IMR-90 (cell line): ENCODE data around the gene MBTPS1. TPM values are rescaled to one million over a fixed set of nuclear protein-coding genes. Genes with fewer than 3 reads are reported as not detected.

Source experiments
- ATAC-seq: fragments of 200-7000 bp; cut with Tn5 transposase; 2 replicates; pipeline ENCODE4 v1.9.1; 2020; ENCODE audit warnings: low read depth, mild to moderate bottlenecking, moderate library complexity
- BruUV-seq: library from RNA; stranded (reverse); fragments of 400-500 nt; replicated peaks from 2 replicates; lab custom pipeline; 2021; lab: Mats Ljungman, UMichigan
- CTCF ChIA-PET: fragments of 300-600 bp; formaldehyde crosslinking; extraction: SDS; loops from one replicate; lab custom pipeline; 2021; ENCODE audit warnings: antibody characterized with exemption; lab: Yijun Ruan, JAX
- POLR2A ChIA-PET: fragments of 300-600 bp; sonication (Branson Sonifier 250); formaldehyde crosslinking; loops from one replicate; lab custom pipeline; 2022; ENCODE audit warnings: antibody characterized with exemption; ENCODE audit not compliant: unreplicated experiment; lab: Charles Lee
- DNase-seq: peaks from one replicate; pipeline ENCODE4 v3.0.0; 2013
- H2AFZ ChIP-seq: replicated peaks from 2 replicates; pipeline ENCODE3; 2013; ENCODE audit warnings: low read length, mild to moderate bottlenecking; ENCODE audit not compliant: poor library complexity
- H2AK5ac ChIP-seq: 2 replicates; pipeline ENCODE4 v1.6.1; 2013; ENCODE audit warnings: low read depth, low read length, inconsistent platforms
- H2AK9ac ChIP-seq: replicated peaks from 2 replicates; pipeline ENCODE3; 2013; ENCODE audit warnings: mild to moderate bottlenecking, low read depth, low read length, moderate library complexity; ENCODE audit not compliant: poor library complexity
- H2BK120ac ChIP-seq: 2 replicates; pipeline ENCODE4 v1.6.1; 2013; ENCODE audit warnings: low read depth, low read length, inconsistent platforms
- H2BK15ac ChIP-seq: 3 replicates; pipeline ENCODE4 v1.6.1; 2013; ENCODE audit warnings: low read depth, low read length, inconsistent platforms
- H2BK20ac ChIP-seq: 2 replicates; pipeline ENCODE4 v1.6.1; 2013; ENCODE audit warnings: low read depth, mild to moderate bottlenecking, inconsistent platforms, low read length, moderate library complexity
- H2BK5ac ChIP-seq: 2 replicates; pipeline ENCODE4 v1.6.1; 2013; ENCODE audit warnings: mild to moderate bottlenecking, low read depth, low read length, inconsistent platforms; ENCODE audit not compliant: poor library complexity, severe bottlenecking
- H3K14ac ChIP-seq: replicated peaks from 2 replicates; pipeline ENCODE4 v1.6.1; 2013; ENCODE audit warnings: low read depth, low read length, inconsistent platforms
- H3K18ac ChIP-seq: 2 replicates; pipeline ENCODE4 v1.6.1; 2013; ENCODE audit warnings: low read depth, low read length, control low read depth
- H3K23ac ChIP-seq: 2 replicates; pipeline ENCODE4 v1.6.1; 2013; ENCODE audit warnings: low read depth, low read length, inconsistent platforms
- H3K27ac ChIP-seq: 2 replicates; pipeline ENCODE4 v1.5.1; 2013; ENCODE audit warnings: mild to moderate bottlenecking, control low read depth, low read length; ENCODE audit not compliant: insufficient read depth
- H3K27me3 ChIP-seq: 2 replicates; pipeline ENCODE4 v1.6.1; 2013; ENCODE audit warnings: low read length; ENCODE audit not compliant: control insufficient read depth, insufficient read depth
- H3K36me3 ChIP-seq: 2 replicates; pipeline ENCODE4 v1.6.1; 2013; ENCODE audit warnings: low read length, mixed read lengths; ENCODE audit not compliant: control insufficient read depth, insufficient read depth
- H3K4ac ChIP-seq: 2 replicates; pipeline ENCODE4 v1.6.1; 2013; ENCODE audit warnings: low read depth, low read length, inconsistent platforms
- H3K4me1 ChIP-seq: 2 replicates; pipeline ENCODE4 v1.6.1; 2013; ENCODE audit warnings: low read length, mixed read lengths; ENCODE audit not compliant: control insufficient read depth, insufficient read depth
- H3K4me2 ChIP-seq: 2 replicates; pipeline ENCODE4 v1.6.1; 2013; ENCODE audit warnings: low read depth, mild to moderate bottlenecking, control low read depth, low read length, moderate library complexity
- H3K4me3 ChIP-seq: 2 replicates; pipeline ENCODE4 v1.5.1; 2013; ENCODE audit warnings: low read depth, mild to moderate bottlenecking, control low read depth, low read length, moderate library complexity; ENCODE audit not compliant: insufficient read depth
- H3K56ac ChIP-seq: 2 replicates; pipeline ENCODE4 v1.6.1; 2013; ENCODE audit warnings: low read length, inconsistent platforms; ENCODE audit not compliant: insufficient read depth; ENCODE audit errors: extremely low read depth
- H3K79me1 ChIP-seq, 2 experiments: 2 replicates each; pipeline ENCODE4 v1.6.1; 2013; ENCODE audit warnings: low read length in 2 of 2, inconsistent platforms in 1 of 2, low read depth in 1 of 2
- H3K9ac ChIP-seq: 2 replicates; pipeline ENCODE4 v1.6.1; 2013; ENCODE audit warnings: low read depth, low read length, control low read depth
- H3K9me1 ChIP-seq: 2 replicates; pipeline ENCODE4 v1.6.1; 2013; ENCODE audit warnings: low read length, inconsistent platforms; ENCODE audit not compliant: insufficient read depth
- H3K9me3 ChIP-seq: 2 replicates; pipeline ENCODE4 v1.6.1; 2013; ENCODE audit warnings: low read length; ENCODE audit not compliant: control insufficient read depth, insufficient read depth
- H4K20me1 ChIP-seq: 2 replicates; pipeline ENCODE4 v1.6.1; 2013; ENCODE audit warnings: low read length, inconsistent platforms; ENCODE audit not compliant: insufficient read depth
- H4K5ac ChIP-seq: 2 replicates; pipeline ENCODE4 v1.6.1; 2013; ENCODE audit warnings: mild to moderate bottlenecking, low read depth, low read length, control low read depth
- H4K8ac ChIP-seq, 2 experiments: 2 replicates each; pipeline ENCODE4 v1.6.1; 2013; ENCODE audit warnings: low read depth in 2 of 2, low read length in 2 of 2, control low read depth in 1 of 2, inconsistent platforms in 1 of 2
- H4K91ac ChIP-seq: 2 replicates; pipeline ENCODE4 v1.6.1; 2013; ENCODE audit warnings: low read depth, low read length, inconsistent platforms; ENCODE audit not compliant: insufficient read depth
- BHLHE40 ChIP-seq: fragments of 150-350 bp; IDR thresholded peaks from 2 replicates; pipeline ENCODE4 v1.6.1; 2016; ENCODE audit warnings: mild to moderate bottlenecking, low read depth, low read length
- CEBPB ChIP-seq: IDR thresholded peaks from 2 replicates; pipeline ENCODE4 v1.6.1; 2012; ENCODE audit warnings: low read depth, low read length, improper control_type of control experiment
- CHD1 ChIP-seq: IDR thresholded peaks from 2 replicates; pipeline ENCODE4 v1.6.1; 2012; ENCODE audit warnings: low read depth, low read length, improper control_type of control experiment
- CTCF ChIP-seq: conservative IDR thresholded peaks from 2 replicates; pipeline ENCODE4 v1.5.1; 2012; ENCODE audit warnings: mild to moderate bottlenecking, low read depth, low read length, improper control_type of control experiment
- ELK1 ChIP-seq: fragments of 150-350 bp; IDR thresholded peaks from 2 replicates; pipeline ENCODE4 v1.6.1; 2016; ENCODE audit warnings: low read depth, mild to moderate bottlenecking, low read length, moderate library complexity, borderline replicate concordance
- FOS ChIP-seq: fragments of 150-350 bp; IDR thresholded peaks from 2 replicates; pipeline ENCODE4 v1.6.1; 2016; ENCODE audit warnings: low read depth, low read length
- MAZ ChIP-seq: IDR thresholded peaks from 2 replicates; pipeline ENCODE4 v1.6.1; 2012; ENCODE audit warnings: low read depth, mild to moderate bottlenecking, low read length, improper control_type of control experiment, moderate library complexity, borderline replicate concordance
- MXI1 ChIP-seq: IDR thresholded peaks from 2 replicates; pipeline ENCODE4 v1.6.1; 2012; ENCODE audit warnings: low read depth, mild to moderate bottlenecking, low read length, moderate library complexity, borderline replicate concordance
- NFE2L2 ChIP-seq: fragments of 150-350 bp; IDR thresholded peaks from 2 replicates; pipeline ENCODE4 v1.6.1; 2016; ENCODE audit warnings: low read depth, mild to moderate bottlenecking, low read length
- POLR2A ChIP-seq: IDR thresholded peaks from 2 replicates; pipeline ENCODE4 v1.6.1; 2012; ENCODE audit warnings: mild to moderate bottlenecking, low read depth, low read length
- RAD21 ChIP-seq: IDR thresholded peaks from 2 replicates; pipeline ENCODE4 v1.6.1; 2012; ENCODE audit warnings: low read length, improper control_type of control experiment
- RCOR1 ChIP-seq: IDR thresholded peaks from 2 replicates; pipeline ENCODE4 v1.6.1; 2012; ENCODE audit warnings: mild to moderate bottlenecking, low read length, improper control_type of control experiment; ENCODE audit not compliant: insufficient replicate concordance
- RFX5 ChIP-seq: IDR thresholded peaks from 2 replicates; pipeline ENCODE4 v1.8.0; 2012; ENCODE audit warnings: low read depth, mild to moderate bottlenecking, low read length, moderate library complexity
- SMC3 ChIP-seq: fragments of 150-350 bp; IDR thresholded peaks from 2 replicates; pipeline ENCODE4 v1.6.1; 2016; ENCODE audit warnings: low read depth, mild to moderate bottlenecking, antibody characterized with exemption, low read length, moderate library complexity
- whole genome bisulfite sequencing, 2 experiments: methylation state at CpG; one replicate each; pipeline versions ENCODE4 v1.1.5 to v1.1.7; 2013; ENCODE audit warnings: missing lambda C conversion rate in 2 of 2; ENCODE audit not compliant: insufficient read length in 1 of 2; ENCODE audit errors: extremely low coverage in 2 of 2; 5-methylcytosine and 5-hydroxymethylcytosine counted together
- dilution Hi-C: fragments of 300-500 bp; cut with HindIII; formaldehyde crosslinking; loops from one replicate; pipeline ENCODE4 v1.14.3; 2018; ENCODE audit warnings: low sequenced_read_pairs; ENCODE audit not compliant: unreplicated experiment
- in situ Hi-C: fragments of 300-500 bp; cut with MboI; formaldehyde crosslinking; loops from 3 replicates; pipeline ENCODE4 v1.14.3; 2019; ENCODE audit warnings: low sequenced_read_pairs, inconsistent platforms, mixed read lengths
- intact Hi-C: fragments of 100-400 bp; cut with micrococcal nuclease; formaldehyde crosslinking; loops from 2 replicates; pipeline ENCODE4 v1.10.0; 2022
- polyA plus RNA-seq, 3 experiments: library from polyadenylated mRNA; depleted of rRNA; stranded (reverse); fragments of >200 nt; gene quantifications; 2 replicates each; pipeline ENCODE4 v1.2.3, GENCODE V29; 2012; ENCODE audit warnings: low replicate concordance in 1 of 3
- total RNA-seq: library from RNA; depleted of rRNA; stranded (reverse); fragments of >200 nt; gene quantifications from 2 replicates; pipeline ENCODE4 v1.2.3, GENCODE V29; 2012

Gene MBTPS1
- total and polyA plus RNA-seq, 2 of the 4 experiments (the other 2 are of a cell fraction): 59.0 to 70.4 TPM

GRCh38 chr16:84141143-84141670 lies 24.5 kb upstream of the MBTPS1 start:
- no peak overlapping the region for H4K91ac ChIP-seq
- H3K9me1 ChIP-seq: peaks cover 20% of the 10 kb centered on the region
- no peak overlapping the region for H4K5ac ChIP-seq
- peaks cover 2% of the 10 kb centered on the region; the same call in 1 of the 2 replicates for H3K27me3 ChIP-seq
- BruUV-seq: no TSS peak
- no peak overlapping the region for H3K23ac ChIP-seq
- H3K36me3 ChIP-seq: no peaks in the 10 kb centered on the region
- no peak overlapping the region for H2BK20ac ChIP-seq
- intact Hi-C loops (no loop called here), in situ Hi-C loops (no loop called here), dilution Hi-C loops (no loop called here)
- H2BK120ac ChIP-seq: no peak overlapping the region
- no peak overlapping the region for H3K27ac ChIP-seq
- H2BK5ac ChIP-seq: no peak overlapping the region
- CTCF ChIA-PET: no interaction called here
- no peak overlapping the region for H2AFZ ChIP-seq
- H3K4me2 ChIP-seq: no peak overlapping the region
- no peak for DNase-seq
- peaks cover 28 to 70% of the 10 kb centered on the region in 2 experiments for H3K79me1 ChIP-seq
- 80% methylated on average over 9 of the region's 13 CpGs; no CpG with 5 or more reads in 1 of the 2 experiments for WGBS, 2 experiments
- no peak overlapping the region for H3K56ac ChIP-seq
- no peak overlapping the region for H3K9ac ChIP-seq
- H3K18ac ChIP-seq: no peak overlapping the region
- peaks cover 25% of the 10 kb centered on the region for H3K4me1 ChIP-seq
- no peak overlapping the region for H3K4ac ChIP-seq
- no peak overlapping the region for H3K14ac ChIP-seq
- no peak overlapping the region for H2AK5ac ChIP-seq
- H4K20me1 ChIP-seq: peaks cover 20% of the 10 kb centered on the region; the same call in 1 of the 2 replicates
- no peak for ATAC-seq
- POLR2A ChIA-PET: no interaction called here
- H2AK9ac ChIP-seq: no peak overlapping the region
- no peak for TF ChIP-seq CHD1
- TF ChIP-seq SMC3: no peak
- no peak for TF ChIP-seq FOS
- TF ChIP-seq MAZ: no peak
- no peak for TF ChIP-seq BHLHE40
- TF ChIP-seq RAD21: no peak
- no peak for TF ChIP-seq MXI1
- no peak for TF ChIP-seq POLR2A
- TF ChIP-seq ELK1: no peak
- no peak for TF ChIP-seq RCOR1
- no peak for TF ChIP-seq RFX5
- TF ChIP-seq NFE2L2: no peak
- TF ChIP-seq CEBPB: no peak
- no peak for TF ChIP-seq CTCF
- no peak overlapping the region for H2BK15ac ChIP-seq
- H4K8ac ChIP-seq: no peak overlapping the region
- H3K9me3 ChIP-seq: no peaks in the 10 kb centered on the region
- no peak overlapping the region for H3K4me3 ChIP-seq
